ENCODE data around the gene NR1H3. TPM values are rescaled to one million over a fixed set of nuclear protein-coding genes. Genes with fewer than 3 reads are reported as not detected.

Gene NR1H3
- total RNA-seq, 1 donor from 2014 or later = 14.2 TPM

GRCh38 chr11:47229161-47229560, 28.6 kb upstream of the NR1H3 start:
- H3K9me3 Mint-ChIP-seq = no peaks in the 10 kb centered on the region
- no peak overlapping the region for H3K27ac Mint-ChIP-seq
- H3K27me3 Mint-ChIP-seq = no peaks in the 10 kb centered on the region
- peaks cover 16% of the 10 kb centered on the region for H3K36me3 Mint-ChIP-seq
- no peak for DNase-seq (ENCODE audit: extremely low spot score, unreplicated experiment)
- no peak overlapping the region for H3K4me3 Mint-ChIP-seq
- peaks cover 2% of the 10 kb centered on the region for H3K4me1 Mint-ChIP-seq (ENCODE audit: unreplicated experiment)
- no peak for TF ChIP-seq CTCF (conservative IDR thresholded peaks at IDR 0.05)

DNA sequence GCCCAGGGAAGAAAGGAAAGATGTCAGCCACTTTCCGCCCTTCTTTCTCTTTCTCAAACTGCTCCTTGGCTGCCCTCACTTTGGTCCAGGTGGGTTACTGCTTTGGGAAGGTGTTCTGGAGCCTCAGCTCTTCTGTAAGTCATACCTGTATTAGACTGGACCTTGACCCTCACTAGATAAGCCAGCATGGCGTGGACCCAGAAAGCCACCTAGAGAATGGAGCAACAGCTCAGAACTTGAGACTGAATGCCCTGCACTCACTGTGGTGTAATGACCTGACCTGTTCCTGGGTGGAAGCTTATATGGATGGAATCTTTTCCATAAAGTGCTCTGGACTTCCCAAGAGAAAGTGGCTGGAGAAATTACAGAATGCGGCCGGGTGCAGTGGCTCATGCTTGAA, 24.7 kb upstream of the NR1H3 start:
- H3K27me3 Mint-ChIP-seq = no peaks in the 10 kb centered on the region
- no peak overlapping the region for H3K4me3 Mint-ChIP-seq
- H3K36me3 Mint-ChIP-seq = peaks cover 28% of the 10 kb centered on the region
- no peak overlapping the region for H3K27ac Mint-ChIP-seq
- H3K9me3 Mint-ChIP-seq = no peaks in the 10 kb centered on the region
- no peak for TF ChIP-seq CTCF (conservative IDR thresholded peaks at IDR 0.05)
- H3K4me1 Mint-ChIP-seq (ENCODE audit: unreplicated experiment) = peaks cover 11% of the 10 kb centered on the region
- DNase-seq (ENCODE audit: extremely low spot score, unreplicated experiment) = no peak

DNA sequence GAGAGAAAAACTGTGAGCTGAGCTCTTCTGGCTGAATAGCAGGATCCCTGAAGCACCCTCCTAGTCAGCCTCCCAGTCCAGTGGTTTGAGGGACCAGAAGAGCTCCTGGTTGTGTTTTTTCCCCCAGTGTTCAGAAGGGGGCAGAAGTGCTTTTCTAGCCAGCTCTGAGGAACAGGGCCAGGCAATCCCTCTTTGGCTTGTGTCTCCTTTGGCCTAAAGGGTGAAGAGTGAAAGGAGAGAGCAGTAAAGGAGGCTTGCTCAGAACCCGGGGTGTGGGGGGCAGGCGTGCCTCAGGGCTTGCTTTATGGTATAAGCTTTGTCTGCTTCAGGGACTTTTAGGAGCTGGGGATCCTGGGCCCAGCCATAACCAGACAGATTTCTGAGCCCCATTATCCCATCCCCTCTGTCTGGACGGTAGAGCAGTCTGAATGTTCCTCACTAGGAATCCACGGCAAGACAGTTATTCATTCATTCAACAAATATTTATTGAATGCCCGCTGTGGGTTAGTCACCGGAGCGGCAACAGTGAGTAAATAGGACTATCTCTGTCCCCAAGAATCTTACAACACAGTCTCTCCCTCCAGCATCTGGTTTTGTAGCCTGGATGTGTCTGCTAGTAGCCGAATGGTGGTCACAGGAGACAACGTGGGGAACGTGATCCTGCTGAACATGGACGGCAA, 23.7 kb upstream of the NR1H3 start:
- Mint-ChIP-seq H3K36me3 (peaks cover 24% of the 10 kb centered on the region), H3K27me3 (no peaks in the 10 kb centered on the region), H3K4me3 (no peak overlapping the region), H3K27ac (no peak overlapping the region), H3K9me3 (no peaks in the 10 kb centered on the region), H3K4me1 (ENCODE audit: unreplicated experiment) (peaks cover 11% of the 10 kb centered on the region)
- TF ChIP-seq CTCF (conservative IDR thresholded peaks at IDR 0.05) = peak; percentile 32
- no peak for DNase-seq (ENCODE audit: extremely low spot score, unreplicated experiment)

- H3K4me3 Mint-ChIP-seq = peak overlapping the region; percentile 31
- peaks cover 11% of the 10 kb centered on the region for H3K4me1 Mint-ChIP-seq (ENCODE audit: unreplicated experiment)
- no peak overlapping the region for H3K27ac Mint-ChIP-seq
- TF ChIP-seq CTCF (conservative IDR thresholded peaks at IDR 0.05) = no peak
- H3K36me3 Mint-ChIP-seq = peaks cover 22% of the 10 kb centered on the region
- no peaks in the 10 kb centered on the region for H3K27me3 Mint-ChIP-seq
- no peaks in the 10 kb centered on the region for H3K9me3 Mint-ChIP-seq
- no peak for DNase-seq (ENCODE audit: extremely low spot score, unreplicated experiment)
Observed at GRCh38 chr11:47234669-47235100, 23.1 kb upstream of the NR1H3 start.

DNA sequence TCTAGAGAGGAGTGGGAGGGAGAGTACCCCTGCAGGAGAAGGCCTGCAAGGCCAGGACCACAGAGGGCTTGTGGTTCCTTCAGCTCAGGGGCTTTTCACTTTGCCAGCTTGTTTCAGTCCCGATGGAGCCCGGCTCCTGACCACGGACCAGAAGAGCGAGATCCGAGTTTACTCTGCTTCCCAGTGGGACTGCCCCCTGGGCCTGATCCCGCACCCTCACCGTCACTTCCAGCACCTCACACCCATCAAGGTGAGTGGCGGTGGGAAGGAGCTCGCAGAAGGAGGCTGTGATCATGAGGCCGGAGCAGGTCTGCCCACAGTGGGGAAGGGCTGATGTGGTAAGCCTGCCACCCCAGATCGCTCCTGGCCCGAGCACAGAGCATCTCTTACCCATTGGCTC, 22.6 kb upstream of the NR1H3 start:
- no peak overlapping the region for H3K27ac Mint-ChIP-seq
- peaks cover 11% of the 10 kb centered on the region for H3K4me1 Mint-ChIP-seq (ENCODE audit: unreplicated experiment)
- DNase-seq (ENCODE audit: extremely low spot score, unreplicated experiment) = no peak
- peaks cover 23% of the 10 kb centered on the region for H3K36me3 Mint-ChIP-seq
- TF ChIP-seq CTCF (conservative IDR thresholded peaks at IDR 0.05) = no peak
- H3K27me3 Mint-ChIP-seq = no peaks in the 10 kb centered on the region
- H3K4me3 Mint-ChIP-seq = no peak overlapping the region
- no peaks in the 10 kb centered on the region for H3K9me3 Mint-ChIP-seq

Measured in type B pancreatic cell (in vitro differentiated cells).